Measurements from ENCODE around the gene TRIP4.

DNA sequence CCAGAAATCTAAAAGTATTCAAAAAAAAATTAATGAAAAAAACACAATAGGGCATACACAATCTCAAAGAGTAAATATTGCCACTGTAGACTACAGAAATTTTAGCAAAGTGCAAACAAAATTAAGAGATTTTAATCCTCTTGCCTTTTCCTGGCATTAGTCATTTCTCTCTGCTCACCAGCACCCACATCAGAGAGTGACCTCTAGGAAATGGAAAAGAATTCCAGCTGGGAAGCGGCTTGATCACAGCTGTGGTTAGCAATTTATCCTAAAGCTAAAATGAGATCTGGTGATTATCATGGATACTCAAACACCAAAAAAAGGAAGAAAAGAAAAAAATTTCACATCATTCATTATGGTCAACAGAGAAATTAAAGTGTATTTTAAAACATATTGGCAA, 39.2 kb upstream of the TRIP4 start:
- TF ChIP-seq CTCF (IDR thresholded peaks at IDR 0.05), result no peak
- TF ChIP-seq POLR2A (IDR thresholded peaks at IDR 0.05), result no peak
- no peak for TF ChIP-seq EP300 (IDR thresholded peaks at IDR 0.05)

Measured in tibial nerve (tissue), 4 donors.